ENCODE results near the gene PTRH1.
A peak's percentile ranks its signal among the peaks of the same experiment; 100 is the strongest.

PTRH1 gene

DNA sequence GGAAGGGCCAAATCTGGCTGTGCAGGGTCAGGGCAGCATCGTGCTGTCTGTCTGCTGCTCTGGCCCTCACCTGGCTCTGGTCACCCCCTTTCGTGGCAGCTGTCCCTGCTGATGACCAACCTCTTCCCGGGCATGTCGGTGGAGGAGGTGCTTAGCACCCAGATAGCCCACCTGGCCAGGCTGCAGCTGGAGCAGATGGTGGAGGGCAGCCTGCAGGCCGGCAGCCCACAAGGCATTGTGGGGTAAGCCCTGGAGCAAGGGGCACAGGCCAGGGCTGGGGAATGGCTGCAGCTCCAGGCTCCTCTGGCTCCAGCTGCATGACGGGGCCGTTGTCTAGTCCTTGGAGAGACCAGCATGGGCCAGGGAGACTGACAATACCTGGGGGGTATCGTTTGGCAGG, 11.4 kb upstream of the PTRH1 start:
- Histone ChIP-seq H3K27me3 (ENCODE audit: low read depth, low read length) (no peaks in the 10 kb centered on the region), H3K27ac (ENCODE audit: low read length) (no peak overlapping the region), H3K4me3 (ENCODE audit: low read depth in 1 of 2, low read length in 2 of 2) (no peak overlapping the region), H3K9me3 (ENCODE audit: control insufficient read depth in 1 of 2, low read length in 2 of 2) (no peaks in the 10 kb centered on the region), H3K36me3 (ENCODE audit: control insufficient read depth in 1 of 2, insufficient read depth in 2 of 2, low read length in 2 of 2) (peaks cover 0 to 5% of the 10 kb centered on the region in 2 donors), H3K4me1 (ENCODE audit: control insufficient read depth in 1 of 2, insufficient read depth in 2 of 2, low read length in 2 of 2) (peaks cover 0 to 7% of the 10 kb centered on the region in 2 donors)

- peaks cover 0 to 5% of the 10 kb centered on the region in 2 donors for H3K4me1 ChIP-seq (ENCODE audit: control insufficient read depth in 1 of 2, insufficient read depth in 2 of 2, low read length in 2 of 2)
- H3K27me3 ChIP-seq (ENCODE audit: low read depth, low read length): no peaks in the 10 kb centered on the region
- no peak overlapping the region for H3K27ac ChIP-seq (ENCODE audit: low read length)
- no peaks in the 10 kb centered on the region for H3K36me3 ChIP-seq (ENCODE audit: control insufficient read depth in 1 of 2, insufficient read depth in 2 of 2, low read length in 2 of 2)
- H3K4me3 ChIP-seq (ENCODE audit: low read depth in 1 of 2, low read length in 2 of 2): no peak overlapping the region
- H3K9me3 ChIP-seq (ENCODE audit: control insufficient read depth in 1 of 2, low read length in 2 of 2): no peaks in the 10 kb centered on the region
These were observed 8.5 kb upstream of the PTRH1 start for GRCh38 chr9:127724012-127724411.

DNA sequence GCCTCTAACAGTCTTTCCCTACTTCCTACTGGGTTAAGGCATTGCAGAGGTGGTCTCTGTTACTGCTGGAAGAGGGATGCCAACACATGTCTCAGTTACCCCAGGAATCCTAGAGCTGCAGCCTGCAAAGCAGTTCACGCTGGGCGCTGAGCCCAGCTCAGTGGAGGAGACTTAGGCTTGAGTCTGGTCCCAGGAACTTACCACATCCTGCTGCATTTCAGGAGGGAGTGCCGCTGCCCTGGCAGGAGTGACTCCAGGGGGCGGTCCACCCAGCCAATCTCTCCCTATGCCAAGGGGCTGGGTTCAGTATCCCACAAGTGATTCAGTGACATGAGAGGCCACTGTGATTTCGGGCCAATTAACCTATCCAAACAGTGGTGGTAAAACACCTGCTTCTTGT, 8.0 kb upstream of the PTRH1 start:
- H3K36me3 ChIP-seq (ENCODE audit: control insufficient read depth in 1 of 2, insufficient read depth in 2 of 2, low read length in 2 of 2): no peaks in the 10 kb centered on the region
- H3K27me3 ChIP-seq (ENCODE audit: low read depth, low read length): no peaks in the 10 kb centered on the region
- H3K4me1 ChIP-seq (ENCODE audit: control insufficient read depth in 1 of 2, insufficient read depth in 2 of 2, low read length in 2 of 2): peaks cover 0 to 5% of the 10 kb centered on the region in 2 donors
- H3K4me3 ChIP-seq (ENCODE audit: low read depth in 1 of 2, low read length in 2 of 2): no peak overlapping the region
- no peaks in the 10 kb centered on the region for H3K9me3 ChIP-seq (ENCODE audit: control insufficient read depth in 1 of 2, low read length in 2 of 2)
- H3K27ac ChIP-seq (ENCODE audit: low read length): no peak overlapping the region

GRCh38 chr9:127723013-127723412, 7.5 kb upstream of the PTRH1 start:
- H3K27me3 ChIP-seq (ENCODE audit: low read depth, low read length): no peaks in the 10 kb centered on the region
- no peaks in the 10 kb centered on the region for H3K36me3 ChIP-seq (ENCODE audit: control insufficient read depth in 1 of 2, insufficient read depth in 2 of 2, low read length in 2 of 2)
- H3K9me3 ChIP-seq (ENCODE audit: control insufficient read depth in 1 of 2, low read length in 2 of 2): no peaks in the 10 kb centered on the region
- no peak overlapping the region for H3K27ac ChIP-seq (ENCODE audit: low read length)
- H3K4me1 ChIP-seq (ENCODE audit: control insufficient read depth in 1 of 2, insufficient read depth in 2 of 2, low read length in 2 of 2): peaks cover 0 to 5% of the 10 kb centered on the region in 2 donors
- H3K4me3 ChIP-seq (ENCODE audit: low read depth in 1 of 2, low read length in 2 of 2): no peak overlapping the region

- no peaks in the 10 kb centered on the region for H3K36me3 ChIP-seq (ENCODE audit: control insufficient read depth in 1 of 2, insufficient read depth in 2 of 2, low read length in 2 of 2)
- no peaks in the 10 kb centered on the region for H3K9me3 ChIP-seq (ENCODE audit: control insufficient read depth in 1 of 2, low read length in 2 of 2)
- peaks cover 0 to 5% of the 10 kb centered on the region in 2 donors for H3K4me1 ChIP-seq (ENCODE audit: control insufficient read depth in 1 of 2, insufficient read depth in 2 of 2, low read length in 2 of 2)
- no peaks in the 10 kb centered on the region for H3K27me3 ChIP-seq (ENCODE audit: low read depth, low read length)
- H3K27ac ChIP-seq (ENCODE audit: low read length): no peak overlapping the region
- H3K4me3 ChIP-seq (ENCODE audit: low read depth in 1 of 2, low read length in 2 of 2): no peak overlapping the region
These were observed 6.7 kb upstream of the PTRH1 start for GRCh38 chr9:127722055-127722745.

DNA sequence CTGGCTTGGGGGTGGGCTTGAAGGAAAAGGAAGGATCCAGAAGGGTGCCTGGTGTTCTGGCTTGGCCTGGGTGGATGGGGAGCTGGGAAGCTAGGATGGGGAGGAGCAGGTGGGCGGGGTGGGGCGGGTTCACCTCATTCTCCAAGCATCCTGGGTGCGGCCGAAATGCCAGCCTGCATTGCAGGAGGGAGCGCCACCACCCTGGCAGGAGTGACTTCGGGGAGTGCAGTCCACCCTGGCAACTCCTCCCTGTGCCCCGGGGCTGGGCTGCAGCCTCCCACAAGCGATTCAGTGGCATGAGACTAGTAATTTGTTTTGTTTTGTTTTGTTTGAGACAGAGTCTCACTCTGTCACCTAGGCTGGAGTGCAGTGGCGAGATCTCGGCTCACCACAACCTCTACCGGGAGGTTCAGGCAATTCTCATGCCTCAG, 5.9 kb upstream of the PTRH1 start:
- no peak overlapping the region for H3K27ac ChIP-seq (ENCODE audit: low read length)
- H3K9me3 ChIP-seq (ENCODE audit: control insufficient read depth in 1 of 2, low read length in 2 of 2): no peaks in the 10 kb centered on the region
- H3K36me3 ChIP-seq (ENCODE audit: control insufficient read depth in 1 of 2, insufficient read depth in 2 of 2, low read length in 2 of 2): no peaks in the 10 kb centered on the region

DNA sequence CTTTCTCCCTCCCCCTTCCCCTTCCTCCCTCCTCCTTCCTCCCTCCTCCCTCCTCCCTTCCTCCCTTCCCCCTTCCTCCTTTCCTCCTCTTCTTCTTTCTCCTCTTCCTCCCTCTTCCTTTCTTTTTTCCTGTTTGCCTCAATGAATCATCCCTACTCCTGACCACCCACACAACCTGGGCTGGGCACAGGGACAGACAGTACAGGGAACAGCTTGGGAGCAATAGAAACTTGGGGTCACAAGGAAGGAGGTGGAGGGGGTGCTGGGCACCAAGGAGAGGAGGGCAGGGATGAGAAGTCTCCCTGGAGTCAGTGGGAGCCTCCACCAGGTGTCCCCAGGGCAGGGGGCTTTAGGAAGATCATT, 5.4 kb upstream of the PTRH1 start:
- H3K36me3 ChIP-seq (ENCODE audit: control insufficient read depth in 1 of 2, insufficient read depth in 2 of 2, low read length in 2 of 2): no peaks in the 10 kb centered on the region
- no peak overlapping the region for H3K4me3 ChIP-seq (ENCODE audit: low read depth in 1 of 2, low read length in 2 of 2)
- H3K4me1 ChIP-seq (ENCODE audit: control insufficient read depth in 1 of 2, insufficient read depth in 2 of 2, low read length in 2 of 2): peaks cover 0 to 12% of the 10 kb centered on the region in 2 donors
- no peak overlapping the region for H3K27ac ChIP-seq (ENCODE audit: low read length)
- H3K9me3 ChIP-seq (ENCODE audit: control insufficient read depth in 1 of 2, low read length in 2 of 2): no peaks in the 10 kb centered on the region
- no peaks in the 10 kb centered on the region for H3K27me3 ChIP-seq (ENCODE audit: low read depth, low read length)

More for the DNA sequence above, 5.9 kb upstream of the PTRH1 start:
- Histone ChIP-seq H3K4me1 (ENCODE audit: control insufficient read depth in 1 of 2, insufficient read depth in 2 of 2, low read length in 2 of 2) (peaks cover 0 to 6% of the 10 kb centered on the region in 2 donors), H3K4me3 (ENCODE audit: low read depth in 1 of 2, low read length in 2 of 2) (no peak overlapping the region), H3K27me3 (ENCODE audit: low read depth, low read length) (no peaks in the 10 kb centered on the region)

DNA sequence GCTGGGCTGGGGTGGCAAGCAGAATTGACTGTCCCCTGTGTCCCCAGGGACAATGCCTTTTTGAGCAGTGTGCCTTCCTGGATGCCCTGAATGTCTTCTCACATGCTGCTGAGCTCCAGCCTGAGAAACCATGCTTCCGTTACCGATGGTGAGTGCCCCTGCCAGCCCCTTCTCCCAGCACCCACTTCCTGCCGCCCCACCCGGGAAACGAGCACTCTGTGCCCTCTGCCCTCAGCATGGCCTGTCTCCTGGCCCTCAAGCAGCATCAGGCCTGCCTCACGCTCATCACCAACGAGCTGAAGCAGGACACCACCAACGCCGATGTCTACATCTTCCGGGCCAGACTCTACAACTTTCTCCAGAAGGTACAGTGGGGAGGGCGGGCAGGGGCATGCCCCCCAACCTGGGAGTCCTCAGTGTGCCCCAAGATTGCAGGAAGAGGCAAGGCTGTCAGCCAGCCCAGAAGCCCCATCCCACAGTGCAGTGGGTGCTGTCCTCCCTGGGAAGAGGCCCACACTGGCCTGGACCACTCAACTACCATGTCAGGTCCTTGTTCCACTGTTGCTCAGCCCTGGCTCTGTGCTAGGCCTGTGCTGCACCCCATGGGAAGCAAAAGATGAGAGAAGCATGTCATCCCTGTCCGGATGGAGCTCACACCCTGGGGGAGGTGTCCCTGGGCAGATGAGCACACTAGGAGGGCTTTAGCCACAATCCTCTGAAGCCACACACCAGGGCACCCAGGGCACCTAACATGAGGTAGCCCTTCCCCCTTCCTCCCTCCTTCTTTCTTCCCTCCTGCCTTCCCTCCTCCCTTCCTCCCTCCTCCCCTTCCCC, 4.8 kb upstream of the PTRH1 start:
- H3K9me3 ChIP-seq (ENCODE audit: control insufficient read depth in 1 of 2, low read length in 2 of 2): no peaks in the 10 kb centered on the region
- no peak overlapping the region for H3K27ac ChIP-seq (ENCODE audit: low read length)
- no peaks in the 10 kb centered on the region for H3K27me3 ChIP-seq (ENCODE audit: low read depth, low read length)
- no peaks in the 10 kb centered on the region for H3K36me3 ChIP-seq (ENCODE audit: control insufficient read depth in 1 of 2, insufficient read depth in 2 of 2, low read length in 2 of 2)
- H3K4me1 ChIP-seq (ENCODE audit: control insufficient read depth in 1 of 2, insufficient read depth in 2 of 2, low read length in 2 of 2): peaks cover 0 to 12% of the 10 kb centered on the region in 2 donors
- H3K4me3 ChIP-seq (ENCODE audit: low read depth in 1 of 2, low read length in 2 of 2): no peak overlapping the region

- no peaks in the 10 kb centered on the region for H3K36me3 ChIP-seq (ENCODE audit: control insufficient read depth in 1 of 2, insufficient read depth in 2 of 2, low read length in 2 of 2)
- H3K4me1 ChIP-seq (ENCODE audit: control insufficient read depth in 1 of 2, insufficient read depth in 2 of 2, low read length in 2 of 2): peaks cover 3 to 17% of the 10 kb centered on the region in 2 donors
- no peak overlapping the region for H3K27ac ChIP-seq (ENCODE audit: low read length)
- no peaks in the 10 kb centered on the region for H3K9me3 ChIP-seq (ENCODE audit: control insufficient read depth in 1 of 2, low read length in 2 of 2)
- H3K27me3 ChIP-seq (ENCODE audit: low read depth, low read length): no peaks in the 10 kb centered on the region
- H3K4me3 ChIP-seq (ENCODE audit: low read depth in 1 of 2, low read length in 2 of 2): no peak overlapping the region
These were observed 2.3 kb upstream of the PTRH1 start for GRCh38 chr9:127717766-127718165.

- H3K4me3 ChIP-seq (ENCODE audit: low read depth in 1 of 2, low read length in 2 of 2): peak overlapping the region; percentile 75 to 88
- H3K27ac ChIP-seq (ENCODE audit: low read length): peak overlapping the region; percentile 77
These were observed 949 bp upstream of the PTRH1 start for GRCh38 chr9:127716412-127716811.

DNA sequence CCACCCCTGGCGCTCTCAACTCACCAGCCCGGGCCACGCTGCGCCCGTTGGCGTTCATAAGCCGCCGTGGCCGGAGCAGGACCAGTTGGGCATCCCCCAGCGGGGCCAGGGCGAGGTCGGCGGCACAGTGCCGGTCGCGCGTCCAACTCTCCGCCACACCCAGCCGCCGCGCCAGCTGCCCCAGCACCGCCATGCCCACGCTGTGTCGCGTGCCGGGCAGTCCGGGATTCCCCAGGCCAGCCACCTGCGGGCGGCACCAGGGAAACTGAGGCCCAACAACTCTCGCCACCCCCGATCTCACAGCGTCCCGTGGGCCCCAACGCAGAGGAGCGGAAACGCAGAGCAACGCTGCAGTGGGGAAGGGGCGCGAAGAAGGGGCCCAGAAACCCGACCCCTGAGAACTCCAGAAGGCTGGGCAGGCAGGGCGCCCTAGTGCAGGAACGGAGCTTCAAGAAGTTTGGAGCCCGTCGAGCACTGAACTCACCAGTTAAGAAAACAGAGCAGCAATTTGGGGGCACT, 453 bp downstream of the PTRH1 start:
- no peak overlapping the region for H3K27ac ChIP-seq (ENCODE audit: low read length)
- H3K4me1 ChIP-seq (ENCODE audit: control insufficient read depth in 1 of 2, insufficient read depth in 2 of 2, low read length in 2 of 2): peaks cover 3 to 17% of the 10 kb centered on the region in 2 donors
- no peaks in the 10 kb centered on the region for H3K9me3 ChIP-seq (ENCODE audit: control insufficient read depth in 1 of 2, low read length in 2 of 2)
- H3K4me3 ChIP-seq (ENCODE audit: low read depth in 1 of 2, low read length in 2 of 2): peak overlapping the region; percentile 75 to 88
- no peaks in the 10 kb centered on the region for H3K27me3 ChIP-seq (ENCODE audit: low read depth, low read length)
- peaks cover 0 to 6% of the 10 kb centered on the region in 2 donors for H3K36me3 ChIP-seq (ENCODE audit: control insufficient read depth in 1 of 2, insufficient read depth in 2 of 2, low read length in 2 of 2)

More at GRCh38 chr9:127716412-127716811, 949 bp upstream of the PTRH1 start:
- peaks cover 3 to 17% of the 10 kb centered on the region in 2 donors for H3K4me1 ChIP-seq (ENCODE audit: control insufficient read depth in 1 of 2, insufficient read depth in 2 of 2, low read length in 2 of 2)
- peaks cover 0 to 6% of the 10 kb centered on the region in 2 donors for H3K36me3 ChIP-seq (ENCODE audit: control insufficient read depth in 1 of 2, insufficient read depth in 2 of 2, low read length in 2 of 2)
- H3K27me3 ChIP-seq (ENCODE audit: low read depth, low read length): no peaks in the 10 kb centered on the region
- H3K9me3 ChIP-seq (ENCODE audit: control insufficient read depth in 1 of 2, low read length in 2 of 2): no peaks in the 10 kb centered on the region
